Transverse colon (tissue), 4 donors: ENCODE data around the gene MBD3L2B.
"Not testable (repeated sequence)": the region's sequence is repeated elsewhere in the genome, so short reads cannot be mapped to it uniquely, and the experiment has no call there.

ENCODE experiments used
- EP300 ChIP-seq: sonication (generic); formaldehyde crosslinking; IDR thresholded peaks from one replicate; pipeline ENCODE4 v1.6.1; 2017; ENCODE audit warnings: antibody characterized with exemption, low read depth
- POLR2A ChIP-seq: fragments of 450-650 bp; IDR thresholded peaks from one replicate; pipeline ENCODE4 v1.6.1; 2016; ENCODE audit warnings: antibody characterized with exemption, mild to moderate bottlenecking, moderate library complexity
- POLR2AphosphoS5 ChIP-seq, 3 donors: sonication (generic); formaldehyde crosslinking; IDR thresholded peaks; one replicate each; pipeline ENCODE4 v1.6.1; 2016; ENCODE audit warnings: antibody characterized with exemption in 3 of 3
- TF ChIP-seq, protein P1 (sequence below), 5 experiments: fragments of 200-600 bp in 3 of 5; fragments of 450-650 bp in 2 of 5; sonication (generic) in 3 of 5; IDR thresholded peaks; 1 replicate in 2 of 5; 2 replicates in 3 of 5; pipeline ENCODE4 v1.5.1; 2016 to 2017; ENCODE audit warnings: antibody characterized with exemption in 5 of 5, inconsistent platforms in 3 of 5, mild to moderate bottlenecking in 2 of 5, moderate library complexity in 1 of 5

DNA sequence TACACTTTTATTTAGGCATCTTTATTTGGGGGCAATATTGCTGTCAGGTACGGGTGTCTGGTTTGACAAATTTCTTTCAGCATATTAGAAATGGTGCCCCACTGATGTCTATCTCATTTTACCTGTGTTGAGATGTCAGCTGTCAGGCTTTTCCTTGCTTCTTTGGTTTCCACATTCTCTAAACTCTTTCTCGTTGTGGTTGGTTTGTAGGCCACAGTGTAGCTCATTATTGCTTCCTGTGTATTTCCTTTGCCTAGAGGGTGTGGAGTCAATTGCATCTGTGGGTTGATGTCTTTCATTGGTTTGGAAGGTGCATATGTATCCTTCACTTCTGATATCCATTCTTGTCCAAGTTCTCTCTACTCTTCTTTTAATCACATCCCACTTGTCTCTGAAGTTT is 38.7 kb upstream of the MBD3L2B start:
- TF ChIP-seq, protein P1, sequence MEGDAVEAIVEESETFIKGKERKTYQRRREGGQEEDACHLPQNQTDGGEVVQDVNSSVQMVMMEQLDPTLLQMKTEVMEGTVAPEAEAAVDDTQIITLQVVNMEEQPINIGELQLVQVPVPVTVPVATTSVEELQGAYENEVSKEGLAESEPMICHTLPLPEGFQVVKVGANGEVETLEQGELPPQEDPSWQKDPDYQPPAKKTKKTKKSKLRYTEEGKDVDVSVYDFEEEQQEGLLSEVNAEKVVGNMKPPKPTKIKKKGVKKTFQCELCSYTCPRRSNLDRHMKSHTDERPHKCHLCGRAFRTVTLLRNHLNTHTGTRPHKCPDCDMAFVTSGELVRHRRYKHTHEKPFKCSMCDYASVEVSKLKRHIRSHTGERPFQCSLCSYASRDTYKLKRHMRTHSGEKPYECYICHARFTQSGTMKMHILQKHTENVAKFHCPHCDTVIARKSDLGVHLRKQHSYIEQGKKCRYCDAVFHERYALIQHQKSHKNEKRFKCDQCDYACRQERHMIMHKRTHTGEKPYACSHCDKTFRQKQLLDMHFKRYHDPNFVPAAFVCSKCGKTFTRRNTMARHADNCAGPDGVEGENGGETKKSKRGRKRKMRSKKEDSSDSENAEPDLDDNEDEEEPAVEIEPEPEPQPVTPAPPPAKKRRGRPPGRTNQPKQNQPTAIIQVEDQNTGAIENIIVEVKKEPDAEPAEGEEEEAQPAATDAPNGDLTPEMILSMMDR (IDR thresholded peaks at IDR 0.05): not testable (repeated sequence)
- TF ChIP-seq POLR2A; EP300; POLR2AphosphoS5 (IDR thresholded peaks at IDR 0.05): not testable (repeated sequence)
